B cell (primary cell): ENCODE data around the gene RBM23. TPM values are rescaled to one million over a fixed set of nuclear protein-coding genes. Genes with fewer than 3 reads are reported as not detected.
"Not testable (repeated sequence)": the region's sequence is repeated elsewhere in the genome, so short reads cannot be mapped to it uniquely, and the experiment has no call there.

Source experiments
- ATAC-seq: fragments of 200-7000 bp; cut with Tn5 transposase; one replicate; pipeline ENCODE4 v1.10.0; 2021; ENCODE audit warnings: low read depth, mild to moderate bottlenecking, moderate number of reproducible peaks, moderate library complexity
- CTCF ChIA-PET: fragments of 350-600 bp; sonication (Branson Sonifier 250); formaldehyde crosslinking; loops from one replicate; lab custom pipeline; 2021; ENCODE audit warnings: antibody characterized with exemption, inconsistent platforms; lab: Charles Lee
- POLR2A ChIA-PET: fragments of 350-600 bp; sonication (Branson Sonifier 250); formaldehyde crosslinking; loops from one replicate; lab custom pipeline; 2021; ENCODE audit warnings: antibody characterized with exemption; lab: Charles Lee
- DNase-seq: peaks from one replicate; pipeline ENCODE4 v3.0.0; 2013
- H2AFZ ChIP-seq: 2 replicates; pipeline ENCODE4 v1.6.1; 2012; ENCODE audit warnings: mild to moderate bottlenecking, low read depth, low read length; ENCODE audit not compliant: insufficient read depth, poor library complexity, severe bottlenecking
- H3K27ac ChIP-seq, 2 donors: 1 replicate in 1 of 2; 2 replicates in 1 of 2; pipeline ENCODE4 v1.5.1; 2012 to 2013; ENCODE audit warnings: low read length in 2 of 2, mild to moderate bottlenecking in 2 of 2, moderate library complexity in 1 of 2
- H3K27me3 ChIP-seq, 4 experiments: fragments of 200-600 bp in 1 of 4; sonication (generic) in 1 of 4; replicated peaks in 1 of 4; 1 replicate in 2 of 4; 2 replicates in 2 of 4; pipeline versions ENCODE4 v1.6.1 to v1.7.0; 2013 to 2016; ENCODE audit warnings: low read length in 3 of 4, mild to moderate bottlenecking in 2 of 4, mixed read lengths in 1 of 4, moderate library complexity in 1 of 4; ENCODE audit not compliant: insufficient read depth in 4 of 4, control insufficient read depth in 3 of 4; ENCODE audit errors: control extremely low read depth in 1 of 4
- H3K36me3 ChIP-seq, 2 experiments: replicated peaks in 1 of 2; 1 replicate in 1 of 2; 2 replicates in 1 of 2; pipeline versions ENCODE4 v1.6.1 to v1.7.1; 2013; ENCODE audit warnings: low read length in 1 of 2; ENCODE audit not compliant: insufficient read depth in 2 of 2, control insufficient read depth in 1 of 2; ENCODE audit errors: control extremely low read depth in 1 of 2, extremely low read depth in 1 of 2
- H3K4me1 ChIP-seq, 2 donors: fragments of 200-600 bp in 1 of 2; sonication (generic) in 1 of 2; 1 replicate in 1 of 2; 2 replicates in 1 of 2; pipeline versions ENCODE4 v1.5.1 to v1.6.1; 2013 to 2017; ENCODE audit warnings: low read length in 2 of 2; ENCODE audit not compliant: control insufficient read depth in 2 of 2, insufficient read depth in 2 of 2
- H3K4me2 ChIP-seq: replicated peaks from 2 replicates; pipeline ENCODE3; 2012; ENCODE audit warnings: mild to moderate bottlenecking, low read depth, low read length; ENCODE audit not compliant: poor library complexity, severe bottlenecking
- H3K4me3 ChIP-seq, 5 experiments: fragments of 200-600 bp in 1 of 5; sonication (generic) in 1 of 5; 1 replicate in 3 of 5; 2 replicates in 2 of 5; pipeline versions ENCODE4 v1.5.1 to v1.7.0; 2011 to 2016; ENCODE audit warnings: low read length in 4 of 5, mild to moderate bottlenecking in 4 of 5, low read depth in 2 of 5, control low read depth in 1 of 5, moderate library complexity in 1 of 5; ENCODE audit not compliant: insufficient read depth in 1 of 5; ENCODE audit errors: control extremely low read depth in 1 of 5, extremely low read depth in 1 of 5
- H3K79me2 ChIP-seq: fragments of 200-600 bp; sonication (generic); one replicate; pipeline ENCODE4 v1.6.0; 2016; ENCODE audit warnings: low read length; ENCODE audit not compliant: control insufficient read depth, insufficient read depth
- H3K9ac ChIP-seq: fragments of 200-600 bp; sonication (generic); 2 replicates; pipeline ENCODE4 v1.6.1; 2017; ENCODE audit warnings: mild to moderate bottlenecking, low read length, moderate library complexity
- H3K9me3 ChIP-seq, 3 donors: one replicate each; pipeline versions ENCODE4 v1.6.1 to v1.7.1; 2013; ENCODE audit warnings: low read length in 2 of 3; ENCODE audit not compliant: control insufficient read depth in 2 of 3, insufficient read depth in 1 of 3; ENCODE audit errors: control extremely low read depth in 1 of 3
- H4K20me1 ChIP-seq: 2 replicates; pipeline ENCODE4 v1.6.0; 2012; ENCODE audit warnings: mild to moderate bottlenecking, low read length; ENCODE audit not compliant: insufficient read depth, control insufficient read depth, poor library complexity, severe bottlenecking
- H3K27ac Mint-ChIP-seq: one replicate; pipeline ENCODE4 v1.8.0; 2021; ENCODE audit warnings: mixed read lengths
- H3K27me3 Mint-ChIP-seq: one replicate; pipeline ENCODE4 v1.8.0; 2021; ENCODE audit warnings: mixed read lengths
- H3K4me1 Mint-ChIP-seq: one replicate; pipeline ENCODE4 v1.8.0; 2021; ENCODE audit warnings: mixed read lengths
- H3K4me3 Mint-ChIP-seq: one replicate; pipeline ENCODE4 v1.8.0; 2021; ENCODE audit warnings: mixed read lengths
- H3K9me3 Mint-ChIP-seq: one replicate; pipeline ENCODE4 v1.8.0; 2022; ENCODE audit warnings: mixed read lengths; ENCODE audit not compliant: insufficient read depth
- CTCF ChIP-seq: fragments of 200-600 bp; IDR thresholded peaks from one replicate; pipeline ENCODE4 v1.8.0; 2022; ENCODE audit warnings: antibody characterized with exemption, mild to moderate bottlenecking
- EZH2 ChIP-seq: IDR thresholded peaks from 2 replicates; pipeline ENCODE4 v1.6.1; 2012; ENCODE audit warnings: borderline replicate concordance, low read depth, mild to moderate bottlenecking, moderate library complexity, low read length; ENCODE audit not compliant: insufficient read depth, poor library complexity, severe bottlenecking
- WGBS: methylation state at CpG from one replicate; pipeline ENCODE4 v1.1.5; 2013; ENCODE audit warnings: missing lambda C conversion rate; ENCODE audit not compliant: insufficient coverage; 5-methylcytosine and 5-hydroxymethylcytosine counted together
- intact Hi-C: fragments of 100-400 bp; cut with micrococcal nuclease; formaldehyde crosslinking; loops from one replicate; pipeline ENCODE4 v1.10.0; 2022
- polyA plus RNA-seq: library from polyadenylated mRNA; depleted of rRNA; stranded (reverse); fragments of >200 nt; gene quantifications from 2 replicates; pipeline ENCODE4 v1.2.3, GENCODE V29; 2012
- total RNA-seq, 2 donors: library from RNA; stranded (reverse); fragments of 120-200 nt in 1 of 2; gene quantifications; 1 replicate in 1 of 2; 2 replicates in 1 of 2; pipeline versions ENCODE4 v1.2.3 to v1.2.4, GENCODE V29; 2013 to 2022

The RBM23 gene
- total and polyA plus RNA-seq, 2 donors (not counting 1 experiment from before 2014, with no cell fraction given): 60.7 to 165 TPM

- Histone ChIP-seq H3K27ac (no peak overlapping the region), H3K4me3 (no peak overlapping the region), H3K9ac (no peak overlapping the region), H3K4me1 (no peaks in the 10 kb centered on the region), H3K27me3 (no peaks in the 10 kb centered on the region), H2AFZ (no peak overlapping the region), H3K4me2 (no peak overlapping the region), H3K9me3 (no peaks in the 10 kb centered on the region), H4K20me1 (no peaks in the 10 kb centered on the region), H3K36me3 (no peaks in the 10 kb centered on the region), H3K79me2 (no peaks in the 10 kb centered on the region)
- Mint-ChIP-seq H3K27me3 (peaks cover 8% of the 10 kb centered on the region), H3K27ac (no peak overlapping the region), H3K4me3 (no peak overlapping the region), H3K9me3 (no peaks in the 10 kb centered on the region), H3K4me1 (no peaks in the 10 kb centered on the region)
- no CpG with 5 or more reads among the region's 4 CpGs for WGBS
- TF ChIP-seq CTCF (no peak), EZH2 (no peak)
- intact Hi-C loops: no loop called here
- no peak for DNase-seq
- CTCF ChIA-PET: interaction anchor here (0.5 to 12.0 kb wide), 2 partner anchors 9 to 18 kb away, joined by 3 to 264 read pairs; partner anchors contain the start of gene AJUBA
- no peak for ATAC-seq
- POLR2A ChIA-PET: no interaction called here
Measured at GRCh38 chr14:22966783-22967269, 47.9 kb upstream of the RBM23 start.

- H3K4me2 ChIP-seq, DNase-seq, H3K27me3 ChIP-seq, H3K4me3 ChIP-seq, H3K79me2 ChIP-seq, H4K20me1 ChIP-seq, H3K9me3 Mint-ChIP-seq, ATAC-seq, H3K4me1 Mint-ChIP-seq, H2AFZ ChIP-seq, H3K27ac Mint-ChIP-seq, intact Hi-C loops, H3K9ac ChIP-seq, H3K27me3 Mint-ChIP-seq, H3K9me3 ChIP-seq, H3K27ac ChIP-seq, H3K4me3 Mint-ChIP-seq, POLR2A ChIA-PET, H3K36me3 ChIP-seq, H3K4me1 ChIP-seq: not testable (repeated sequence)
- 91% methylated on average over 6 of the region's 15 CpGs for WGBS
- CTCF ChIA-PET: interaction anchor here (0.5 to 12.0 kb wide), 2 partner anchors 10 to 18 kb away, joined by 3 to 264 read pairs; partner anchors contain the start of gene AJUBA
Measured at GRCh38 chr14:22965916-22966782, 47.2 kb upstream of the RBM23 start.
